Neural progenitor cell (in vitro differentiated cells): Measurements from ENCODE around the gene MED16. TPM values are rescaled to one million over a fixed set of nuclear protein-coding genes. Genes with fewer than 3 reads are reported as not detected.

Experiments
- DNase-seq: peaks from one replicate; pipeline ENCODE4 v3.0.0-alpha.2; 2016; ENCODE audit warnings: low spot score
- H2AFZ ChIP-seq: fragments of 200-600 bp; sonication (generic); replicated peaks from 2 replicates; pipeline ENCODE4 v1.6.1; 2016; ENCODE audit warnings: antibody characterized with exemption
- H3F3A ChIP-seq: fragments of 200-600 bp; sonication (generic); 2 replicates; pipeline ENCODE4 v1.6.1; 2016; ENCODE audit warnings: antibody characterized with exemption, low read depth
- H3K27ac ChIP-seq: fragments of 200-600 bp; sonication (generic); 2 replicates; pipeline ENCODE4 v1.5.1; 2016; ENCODE audit warnings: mild to moderate bottlenecking
- H3K27me3 ChIP-seq: fragments of 200-600 bp; sonication (generic); 2 replicates; pipeline ENCODE4 v1.6.1; 2016; ENCODE audit warnings: mild to moderate bottlenecking, moderate library complexity
- H3K36me3 ChIP-seq: fragments of 200-600 bp; sonication (generic); 2 replicates; pipeline ENCODE4 v1.5.1; 2016
- H3K4me1 ChIP-seq: fragments of 200-600 bp; sonication (generic); 2 replicates; pipeline ENCODE4 v1.6.1; 2016; ENCODE audit warnings: mixed run types
- H3K4me2 ChIP-seq: fragments of 200-600 bp; sonication (generic); 2 replicates; pipeline ENCODE4 v1.6.1; 2016
- H3K4me3 ChIP-seq: fragments of 200-600 bp; sonication (generic); 2 replicates; pipeline ENCODE4 v1.5.1; 2016
- H3K79me2 ChIP-seq: fragments of 200-600 bp; sonication (generic); 2 replicates; pipeline ENCODE4 v1.6.1; 2016; ENCODE audit warnings: low read depth
- H3K9ac ChIP-seq: fragments of 200-600 bp; sonication (generic); 2 replicates; pipeline ENCODE4 v1.6.1; 2016
- H3K9me3 ChIP-seq: fragments of 200-600 bp; sonication (generic); 2 replicates; pipeline ENCODE4 v1.5.1; 2016; ENCODE audit warnings: low read depth
- H4K20me1 ChIP-seq: fragments of 200-600 bp; sonication (generic); 2 replicates; pipeline ENCODE4 v1.6.1; 2016; ENCODE audit warnings: low read depth
- H3K27ac Mint-ChIP-seq: 3 replicates; pipeline ENCODE4 v1.8.0; 2021; ENCODE audit warnings: mixed read lengths
- H3K27me3 Mint-ChIP-seq: 2 replicates; pipeline ENCODE4 v1.8.0; 2022; ENCODE audit warnings: low read depth, mild to moderate bottlenecking, inconsistent platforms, moderate library complexity, mixed read lengths; ENCODE audit not compliant: insufficient read depth
- H3K36me3 Mint-ChIP-seq: 3 replicates; pipeline ENCODE4 v1.8.0; 2021; ENCODE audit warnings: mixed read lengths
- H3K4me1 Mint-ChIP-seq: 3 replicates; pipeline ENCODE4 v1.8.0; 2021; ENCODE audit warnings: mixed read lengths
- H3K4me3 Mint-ChIP-seq: 3 replicates; pipeline ENCODE4 v1.8.0; 2021; ENCODE audit warnings: mild to moderate bottlenecking, moderate library complexity, mixed read lengths
- H3K9me3 Mint-ChIP-seq: 3 replicates; pipeline ENCODE4 v1.8.0; 2020; ENCODE audit warnings: mixed read lengths
- CTCF ChIP-seq: fragments of 200-600 bp; sonication (generic); IDR thresholded peaks from 2 replicates; pipeline ENCODE4 v1.5.1; 2017; ENCODE audit warnings: antibody characterized with exemption, mild to moderate bottlenecking
- EZH2 ChIP-seq: fragments of 200-600 bp; sonication (generic); IDR thresholded peaks from 2 replicates; pipeline ENCODE4 v1.6.1; 2017; ENCODE audit warnings: antibody characterized with exemption, mild to moderate bottlenecking, moderate library complexity
- EZH2phosphoT487 ChIP-seq: fragments of 200-600 bp; sonication (generic); IDR thresholded peaks from 2 replicates; pipeline ENCODE4 v1.6.1; 2017; ENCODE audit warnings: antibody characterized with exemption
- total RNA-seq: library from RNA; depleted of rRNA; stranded (reverse); fragments of >200 nt; gene quantifications from 2 replicates; pipeline ENCODE4 v1.2.3, GENCODE V29; 2015; ENCODE audit warnings: low replicate concordance

Gene MED16
- total RNA-seq, 1 donor from 2014 or later = 14.4 TPM

DNA sequence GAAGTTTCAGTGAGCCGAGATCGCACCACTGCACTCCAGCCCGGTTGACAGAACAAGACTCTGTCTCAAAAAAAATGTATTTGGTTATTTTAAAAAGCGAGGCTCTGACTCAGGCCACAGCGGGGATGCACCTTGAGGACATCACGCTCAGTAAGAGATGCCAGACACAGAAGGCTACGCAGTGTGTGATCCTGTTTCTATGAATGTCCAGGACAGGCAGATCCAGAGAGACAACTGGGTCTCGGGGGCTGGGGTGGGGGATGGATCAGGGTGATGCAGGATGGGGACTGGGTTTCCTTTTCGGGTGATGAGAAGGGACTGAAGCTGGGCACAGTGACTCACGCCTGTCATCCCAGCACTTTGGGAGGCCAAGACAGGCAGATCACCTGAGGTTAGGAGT, 5.4 kb downstream of the MED16 start:
- H3K9ac ChIP-seq = no peak overlapping the region
- H3K27ac ChIP-seq = no peak overlapping the region
- Mint-ChIP-seq H3K27me3 (peaks cover 7% of the 10 kb centered on the region), H3K36me3 (peaks cover 7% of the 10 kb centered on the region), H3K9me3 (no peaks in the 10 kb centered on the region), H3K4me1 (peaks cover 3% of the 10 kb centered on the region), H3K27ac (no peak overlapping the region), H3K4me3 (no peak overlapping the region)
- no peak overlapping the region for H3K4me2 ChIP-seq
- no peak overlapping the region for H2AFZ ChIP-seq
- DNase-seq = no peak
- no peaks in the 10 kb centered on the region for H3K27me3 ChIP-seq
- H3K9me3 ChIP-seq = no peaks in the 10 kb centered on the region
- TF ChIP-seq CTCF (no peak), EZH2phosphoT487 (no peak), EZH2 (no peak)
- no peaks in the 10 kb centered on the region for H3K4me1 ChIP-seq
- H3K36me3 ChIP-seq = no peaks in the 10 kb centered on the region
- H3K4me3 ChIP-seq = no peak overlapping the region
- H3K79me2 ChIP-seq = peaks cover 15% of the 10 kb centered on the region
- H4K20me1 ChIP-seq = peaks cover 6% of the 10 kb centered on the region
- no peaks in the 10 kb centered on the region for H3F3A ChIP-seq

DNA sequence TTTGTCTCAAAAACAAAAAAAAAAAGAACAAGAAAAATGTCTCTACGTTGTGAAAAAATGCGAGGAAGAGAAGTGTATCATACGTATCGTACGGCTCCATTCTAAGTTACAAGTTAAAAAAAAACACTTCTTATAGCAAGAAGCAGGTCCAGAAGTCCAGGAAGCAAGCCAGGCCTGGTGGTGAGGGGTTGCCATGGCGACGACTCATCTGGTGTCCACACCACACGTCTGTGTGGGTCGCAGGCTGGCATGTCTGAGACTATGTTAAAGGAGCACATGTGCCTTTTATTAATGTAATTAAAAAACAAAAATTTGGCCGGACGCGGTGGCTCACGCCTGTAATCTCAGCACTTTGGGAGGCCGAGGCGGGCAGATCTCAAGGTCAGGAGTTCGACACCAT, 5.9 kb downstream of the MED16 start:
- no peaks in the 10 kb centered on the region for H3K27me3 ChIP-seq
- H3K4me1 Mint-ChIP-seq = peaks cover 3% of the 10 kb centered on the region
- H3K9me3 ChIP-seq = no peaks in the 10 kb centered on the region
- no peaks in the 10 kb centered on the region for H3K4me1 ChIP-seq
- H3K27ac Mint-ChIP-seq = peak overlapping the region; percentile 37
- no peaks in the 10 kb centered on the region for H3K36me3 ChIP-seq
- H3K27ac ChIP-seq = no peak overlapping the region
- DNase-seq = no peak
- H3K79me2 ChIP-seq = peaks cover 10% of the 10 kb centered on the region
- H3K4me3 ChIP-seq = no peak overlapping the region
- peak overlapping the region; percentile 46 for H3K4me3 Mint-ChIP-seq
- TF ChIP-seq EZH2 (no peak), EZH2phosphoT487 (no peak), CTCF (no peak)
- H4K20me1 ChIP-seq = peaks cover 6% of the 10 kb centered on the region
- no peak overlapping the region for H2AFZ ChIP-seq
- H3K4me2 ChIP-seq = no peak overlapping the region
- H3F3A ChIP-seq = no peaks in the 10 kb centered on the region
- H3K27me3 Mint-ChIP-seq = peaks cover 5% of the 10 kb centered on the region
- H3K36me3 Mint-ChIP-seq = peaks cover 7% of the 10 kb centered on the region
- no peak overlapping the region for H3K9ac ChIP-seq
- no peaks in the 10 kb centered on the region for H3K9me3 Mint-ChIP-seq

GRCh38 chr19:885536-886224, 7.3 kb downstream of the MED16 start:
- Histone ChIP-seq H3K79me2 (peaks cover 2% of the 10 kb centered on the region), H3K4me2 (no peak overlapping the region), H3K27ac (no peak overlapping the region), H3K9me3 (no peaks in the 10 kb centered on the region), H3K36me3 (no peaks in the 10 kb centered on the region), H3K9ac (no peak overlapping the region), H2AFZ (no peak overlapping the region), H4K20me1 (peaks cover 11% of the 10 kb centered on the region), H3F3A (no peaks in the 10 kb centered on the region), H3K4me1 (no peaks in the 10 kb centered on the region), H3K27me3 (no peaks in the 10 kb centered on the region), H3K4me3 (no peak overlapping the region)
- Mint-ChIP-seq H3K36me3 (peaks cover 20% of the 10 kb centered on the region), H3K27me3 (peaks cover 4% of the 10 kb centered on the region), H3K4me1 (peaks cover 3% of the 10 kb centered on the region), H3K9me3 (no peaks in the 10 kb centered on the region), H3K4me3 (no peak overlapping the region), H3K27ac (no peak overlapping the region)
- DNase-seq = no peak
- TF ChIP-seq EZH2phosphoT487 = no peak
- no peak for TF ChIP-seq EZH2
- no peak for TF ChIP-seq CTCF
